GOT3 (cell line): ENCODE data around the gene SLAMF1.
"Not testable (repeated sequence)": the region's sequence is repeated elsewhere in the genome, so short reads cannot be mapped to it uniquely, and the experiment has no call there.

Source experiments
- DNase-seq: peaks from one replicate; lab custom pipeline; 2025; ENCODE audit warnings: mixed read lengths; lab: John Stamatoyannopoulos, UW

The SLAMF1 gene

GRCh38 chr1:160646711-160647328 lies at the start of gene SLAMF1:
Gene SLAMF1 (minus strand): TSS chr1:160647044. CDS start chr1:160646945, 99 bp downstream.
- DNase-seq: no peak

GRCh38 chr1:160692390-160692789 lies 45.5 kb upstream of the SLAMF1 start:
- not testable (repeated sequence) for DNase-seq

DNA sequence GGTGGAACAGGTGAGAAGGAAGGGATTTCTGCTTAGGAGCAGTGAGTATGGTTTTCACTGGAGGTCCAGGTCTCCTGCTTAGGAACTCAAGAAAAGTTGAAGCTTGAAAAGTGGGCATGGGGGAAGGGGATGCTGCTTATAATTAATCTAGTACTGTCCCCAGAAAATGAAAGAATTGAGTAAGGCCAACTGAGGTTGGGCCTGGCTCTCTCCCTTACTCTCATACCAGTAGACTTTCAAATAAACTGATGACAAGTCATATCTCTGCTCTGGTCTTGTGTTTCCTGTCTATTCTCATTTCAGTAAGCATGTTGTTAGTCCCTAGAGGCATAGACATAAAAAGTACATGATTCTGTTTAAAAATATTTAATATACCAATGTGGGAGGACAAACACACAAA lies 38.4 kb upstream of the SLAMF1 start:
- DNase-seq: no peak

GRCh38 chr1:160682983-160683865 lies 36.4 kb upstream of the SLAMF1 start:
- DNase-seq: no peak

- no peak for DNase-seq
Observed at GRCh38 chr1:160681891-160682140, 35.0 kb upstream of the SLAMF1 start.

GRCh38 chr1:160681066-160681890 lies 34.4 kb upstream of the SLAMF1 start:
- DNase-seq: no peak

DNA sequence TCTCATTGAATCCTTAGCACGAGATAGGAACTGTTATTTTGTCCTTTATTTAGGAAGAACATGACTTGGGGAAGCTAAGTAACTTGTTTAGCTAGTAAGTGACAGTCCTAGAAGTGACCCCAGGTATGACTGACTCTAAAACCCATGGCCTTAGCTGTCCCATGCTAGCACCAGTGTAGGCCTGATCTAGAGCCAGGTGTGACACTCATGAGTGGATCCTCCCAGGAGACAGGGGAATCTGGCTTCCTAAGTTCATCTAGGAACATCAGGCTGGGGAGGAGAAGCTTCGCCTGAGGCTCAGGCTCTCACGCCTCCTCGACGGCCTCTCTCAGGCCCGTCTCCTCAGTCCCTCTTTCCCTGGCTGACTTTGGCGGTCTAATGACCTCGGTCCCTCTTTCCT lies 33.6 kb upstream of the SLAMF1 start:
- no peak for DNase-seq

DNA sequence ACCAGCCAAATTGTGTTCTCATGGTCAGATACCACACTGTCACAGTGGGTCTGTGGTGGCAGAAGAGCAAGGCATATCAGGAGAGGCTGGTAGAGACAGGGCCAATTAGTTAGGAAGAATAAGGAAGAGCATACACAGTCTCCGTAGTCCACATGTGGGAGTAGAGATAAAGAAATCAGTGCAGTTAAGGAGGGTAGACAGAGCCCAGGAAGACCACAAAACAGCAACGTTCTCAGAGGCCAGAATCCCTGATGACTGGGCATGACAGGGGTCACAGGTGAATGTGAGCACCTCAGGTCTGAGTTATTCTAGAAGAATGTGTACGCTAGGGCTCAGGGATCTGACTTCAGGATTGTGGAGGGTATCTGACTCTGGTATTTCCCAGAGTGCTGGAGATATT lies 33.0 kb upstream of the SLAMF1 start:
- DNase-seq: no peak

DNA sequence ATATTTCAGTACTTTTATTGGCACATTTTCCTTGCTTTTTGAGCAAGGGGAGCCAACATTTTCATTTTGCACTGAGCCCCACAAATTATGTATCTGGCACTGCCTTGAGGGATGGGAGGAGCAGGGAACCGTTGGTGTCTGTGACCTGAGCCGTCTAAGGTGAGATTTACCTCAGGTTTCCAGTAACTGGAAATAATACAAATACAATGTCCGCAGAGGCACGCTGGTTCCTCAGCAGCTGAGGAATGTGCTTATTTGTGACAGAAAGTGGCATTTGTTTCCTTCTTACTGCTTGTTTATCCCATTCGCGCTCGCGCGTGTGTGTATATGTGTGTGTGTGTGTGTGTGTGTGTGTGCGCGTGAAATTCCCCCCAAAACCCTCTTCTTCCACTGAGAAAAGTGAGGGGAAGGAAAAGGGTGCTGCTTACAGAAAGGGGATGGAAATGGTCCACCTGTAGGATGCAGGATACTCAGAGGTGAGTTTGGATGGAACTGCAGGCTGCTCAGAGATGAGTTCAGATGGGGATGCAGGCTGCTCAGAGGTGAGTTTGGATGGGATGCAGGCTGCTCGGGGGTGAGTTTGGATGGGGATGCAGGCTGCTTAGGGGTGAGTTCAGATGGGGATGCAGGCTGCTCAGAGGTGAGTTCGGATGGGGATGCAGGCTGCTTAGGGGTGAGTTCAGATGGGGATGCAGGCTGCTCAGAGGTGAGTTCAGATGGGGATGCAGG lies 30.2 kb upstream of the SLAMF1 start:
- no peak for DNase-seq

DNA sequence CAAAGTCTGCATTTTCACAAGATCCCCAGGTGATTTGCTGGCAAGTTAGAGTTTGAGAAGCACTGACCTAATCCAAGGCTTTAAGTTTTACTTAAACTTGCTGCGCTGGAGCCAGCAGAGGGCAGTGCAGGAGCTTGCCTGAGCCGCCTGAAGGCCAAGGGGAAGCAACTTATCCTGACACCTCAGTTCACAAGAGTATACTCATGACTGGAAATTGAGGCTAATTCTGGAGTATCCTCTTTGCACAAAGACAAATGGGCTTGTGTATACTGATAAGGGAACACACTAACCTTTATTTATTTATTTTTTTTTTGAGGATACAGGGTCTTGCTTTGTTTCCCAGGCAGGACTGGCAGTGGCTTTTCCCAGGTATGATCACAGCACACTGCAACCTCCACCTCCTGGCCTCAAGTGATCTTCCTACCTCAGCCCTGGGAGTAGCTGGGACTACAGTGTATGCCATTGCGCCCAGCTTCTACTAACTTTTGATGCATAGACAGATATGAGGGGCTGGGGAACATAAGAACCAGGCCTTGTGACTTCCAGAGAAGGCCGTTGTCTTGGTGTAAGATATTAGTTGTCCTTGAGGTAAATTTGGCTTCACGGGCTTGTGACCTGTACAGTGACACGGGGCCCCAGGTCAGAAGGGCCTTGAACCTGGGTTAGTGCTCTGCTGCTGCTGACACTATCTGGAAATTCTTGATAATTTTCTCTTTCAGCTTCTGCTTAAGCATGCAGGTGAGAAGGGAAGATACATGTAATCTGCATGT lies 29.0 kb upstream of the SLAMF1 start:
- DNase-seq: no peak

GRCh38 chr1:160674415-160674814 lies 27.6 kb upstream of the SLAMF1 start:
- no peak for DNase-seq

- DNase-seq: no peak
Observed at GRCh38 chr1:160672789-160673695, 26.2 kb upstream of the SLAMF1 start.

DNA sequence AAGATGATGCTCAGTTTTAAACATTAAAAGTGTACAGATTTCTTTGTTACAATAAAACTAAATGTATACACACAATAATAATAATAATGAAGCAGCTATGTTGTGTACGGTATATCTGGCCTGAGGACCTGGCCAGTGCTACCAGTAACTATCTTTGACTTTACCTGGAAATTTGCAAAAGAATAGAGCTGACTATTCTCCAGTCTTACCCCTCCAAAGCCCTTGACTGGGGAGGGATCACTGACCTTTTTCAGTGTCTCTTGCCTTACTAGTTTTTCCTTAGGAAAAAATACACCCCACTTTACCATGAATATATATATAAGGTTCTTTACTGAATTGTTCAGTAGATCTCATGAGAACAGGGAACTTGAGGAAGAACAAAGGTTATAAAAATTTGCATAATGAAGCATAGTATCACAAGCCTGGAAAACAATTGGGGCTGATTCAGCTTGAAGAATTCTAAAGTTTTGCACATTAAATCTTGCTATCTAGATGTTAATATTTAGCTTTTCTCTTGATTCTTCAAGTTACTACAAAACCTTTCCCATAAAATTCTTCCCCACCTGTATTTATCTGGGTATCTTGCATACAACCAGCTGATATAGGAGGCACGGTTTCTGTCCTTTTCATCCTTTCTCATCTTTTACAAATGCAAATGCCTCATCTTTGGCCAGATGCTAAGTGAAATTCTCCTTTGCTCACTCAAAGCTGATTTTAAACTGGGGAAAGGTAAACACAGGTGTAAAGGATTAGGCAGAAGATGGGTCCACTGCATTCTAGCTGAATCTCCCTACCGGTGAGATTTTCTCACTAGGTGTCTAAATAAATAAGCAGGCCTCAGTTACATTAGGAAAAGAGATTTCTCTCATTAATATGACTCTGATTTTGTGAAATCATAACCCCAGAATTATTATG lies 25.0 kb upstream of the SLAMF1 start:
- no peak for DNase-seq

DNA sequence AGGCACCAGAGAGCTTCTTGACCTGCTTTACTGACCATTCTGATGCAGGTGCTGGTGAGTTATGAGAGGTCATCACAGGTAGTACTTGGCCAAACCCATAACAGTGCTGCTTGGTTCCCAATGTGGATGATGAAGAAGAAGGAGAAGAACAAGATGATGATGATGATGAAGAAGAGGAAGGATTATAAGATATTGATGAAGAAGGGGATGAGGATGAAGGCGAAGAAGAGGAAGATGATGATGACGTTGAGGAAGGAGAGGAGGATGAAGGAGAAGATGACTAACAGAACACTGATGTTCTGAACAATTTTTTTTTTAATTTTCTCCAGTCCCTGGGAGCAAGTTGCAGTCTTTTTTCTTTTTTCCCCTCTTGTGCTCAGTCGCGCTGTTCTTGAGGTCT lies 23.9 kb upstream of the SLAMF1 start:
- DNase-seq: no peak

GRCh38 chr1:160669802-160670201 lies 23.0 kb upstream of the SLAMF1 start:
- DNase-seq: no peak

- DNase-seq: no peak
Observed at GRCh38 chr1:160669276-160669675, 22.4 kb upstream of the SLAMF1 start.

DNA sequence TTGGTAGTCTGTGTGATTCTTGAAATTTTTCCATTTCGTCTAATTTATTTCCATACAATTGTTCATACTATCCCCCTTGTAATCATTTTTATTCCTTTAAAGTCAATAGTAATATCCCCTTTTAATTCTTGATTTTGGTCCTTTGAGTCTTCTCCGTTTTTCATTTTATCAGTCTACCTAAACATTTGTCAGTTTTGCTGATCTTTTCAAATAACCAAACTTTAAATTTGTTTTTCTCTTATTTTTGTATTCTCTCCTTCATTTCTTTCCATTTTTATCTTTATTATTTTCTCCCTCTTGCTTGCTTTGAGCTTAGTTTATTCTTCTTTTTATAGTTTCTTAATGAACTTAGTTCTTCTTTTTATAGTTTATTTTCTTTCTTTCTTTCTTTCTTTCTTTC lies 21.1 kb upstream of the SLAMF1 start:
- DNase-seq: no peak

- DNase-seq: no peak
Observed at GRCh38 chr1:160666079-160666442, 19.2 kb upstream of the SLAMF1 start.

DNA sequence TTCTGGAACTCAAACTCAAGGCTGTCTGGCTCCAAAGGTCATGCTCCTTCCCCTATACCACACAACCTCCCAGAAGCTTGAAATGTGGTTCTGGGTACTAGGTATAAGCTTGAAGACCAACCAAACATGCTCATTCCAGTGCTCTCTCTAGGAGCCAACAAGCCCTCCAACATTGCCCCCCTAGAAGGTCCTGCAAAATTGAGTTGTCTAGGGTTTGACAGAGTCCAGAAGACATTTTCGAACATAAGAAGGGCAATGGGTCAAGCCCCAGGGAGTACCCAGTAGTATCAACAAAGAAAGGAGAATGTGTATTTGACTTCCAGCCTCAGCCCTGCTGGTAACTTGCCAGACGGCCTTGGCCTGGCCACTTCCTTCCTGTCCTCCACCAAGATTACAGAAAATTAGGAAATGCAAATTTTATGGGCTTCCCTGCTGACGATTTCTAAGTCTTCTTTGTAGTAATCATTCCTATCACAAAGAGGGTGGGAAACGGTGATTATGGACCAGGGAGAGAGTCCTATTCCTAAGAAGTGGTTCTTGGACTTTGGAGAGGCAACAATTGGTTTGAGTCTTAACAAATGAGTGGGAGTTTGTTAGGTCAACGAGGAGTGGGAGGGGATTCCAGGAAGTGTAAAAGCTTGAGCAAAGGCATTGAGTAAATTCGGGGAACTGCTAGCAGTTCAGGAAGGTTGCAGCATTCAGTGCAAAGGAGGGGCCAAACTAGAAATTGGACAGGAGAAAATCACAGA lies 18.7 kb upstream of the SLAMF1 start:
- DNase-seq: no peak
